Uterus (tissue), 2 donors: Measurements from ENCODE around the gene INPPL1.

Source experiments
- POLR2A ChIP-seq, 2 donors: fragments of 450-650 bp; IDR thresholded peaks; one replicate each; pipeline ENCODE4 v1.6.1; 2016; ENCODE audit warnings: antibody characterized with exemption in 2 of 2, mild to moderate bottlenecking in 1 of 2, moderate library complexity in 1 of 2
- TF ChIP-seq, protein P1 (sequence below), 4 experiments: fragments of 200-600 bp in 2 of 4; fragments of 450-650 bp in 2 of 4; sonication (generic) in 2 of 4; IDR thresholded peaks; one replicate each; pipeline ENCODE4 v1.5.1; 2016 to 2019; ENCODE audit warnings: antibody characterized with exemption in 4 of 4, mild to moderate bottlenecking in 2 of 4, moderate library complexity in 1 of 4

DNA sequence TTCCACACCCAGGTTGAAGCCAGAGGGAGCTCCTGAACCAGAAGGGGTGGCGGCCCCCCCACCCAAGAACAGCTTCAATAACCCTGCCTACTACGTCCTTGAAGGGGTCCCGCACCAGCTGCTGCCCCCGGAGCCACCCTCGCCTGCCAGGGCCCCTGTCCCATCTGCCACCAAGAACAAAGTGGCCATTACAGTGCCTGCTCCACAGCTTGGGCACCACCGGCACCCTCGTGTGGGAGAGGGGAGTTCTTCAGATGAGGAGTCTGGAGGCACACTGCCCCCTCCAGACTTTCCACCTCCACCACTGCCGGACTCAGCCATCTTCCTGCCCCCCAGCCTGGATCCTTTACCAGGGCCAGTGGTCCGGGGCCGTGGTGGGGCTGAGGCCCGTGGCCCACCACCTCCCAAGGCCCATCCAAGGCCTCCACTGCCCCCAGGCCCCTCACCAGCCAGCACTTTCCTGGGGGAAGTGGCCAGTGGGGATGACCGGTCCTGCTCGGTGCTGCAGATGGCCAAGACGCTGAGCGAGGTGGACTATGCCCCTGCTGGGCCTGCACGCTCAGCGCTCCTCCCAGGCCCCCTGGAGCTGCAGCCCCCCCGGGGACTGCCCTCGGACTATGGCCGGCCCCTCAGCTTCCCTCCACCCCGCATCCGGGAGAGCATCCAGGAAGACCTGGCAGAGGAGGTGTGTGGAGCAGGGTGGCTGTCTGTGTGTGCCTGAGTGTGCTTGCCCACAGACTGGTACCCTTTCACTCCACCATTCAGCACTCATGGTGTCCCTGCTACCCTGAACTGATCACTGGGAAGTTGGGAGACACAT lies 12.8 kb downstream of the INPPL1 start:
- TF ChIP-seq, protein P1, sequence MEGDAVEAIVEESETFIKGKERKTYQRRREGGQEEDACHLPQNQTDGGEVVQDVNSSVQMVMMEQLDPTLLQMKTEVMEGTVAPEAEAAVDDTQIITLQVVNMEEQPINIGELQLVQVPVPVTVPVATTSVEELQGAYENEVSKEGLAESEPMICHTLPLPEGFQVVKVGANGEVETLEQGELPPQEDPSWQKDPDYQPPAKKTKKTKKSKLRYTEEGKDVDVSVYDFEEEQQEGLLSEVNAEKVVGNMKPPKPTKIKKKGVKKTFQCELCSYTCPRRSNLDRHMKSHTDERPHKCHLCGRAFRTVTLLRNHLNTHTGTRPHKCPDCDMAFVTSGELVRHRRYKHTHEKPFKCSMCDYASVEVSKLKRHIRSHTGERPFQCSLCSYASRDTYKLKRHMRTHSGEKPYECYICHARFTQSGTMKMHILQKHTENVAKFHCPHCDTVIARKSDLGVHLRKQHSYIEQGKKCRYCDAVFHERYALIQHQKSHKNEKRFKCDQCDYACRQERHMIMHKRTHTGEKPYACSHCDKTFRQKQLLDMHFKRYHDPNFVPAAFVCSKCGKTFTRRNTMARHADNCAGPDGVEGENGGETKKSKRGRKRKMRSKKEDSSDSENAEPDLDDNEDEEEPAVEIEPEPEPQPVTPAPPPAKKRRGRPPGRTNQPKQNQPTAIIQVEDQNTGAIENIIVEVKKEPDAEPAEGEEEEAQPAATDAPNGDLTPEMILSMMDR (IDR thresholded peaks at IDR 0.05): no peak
- no peak for TF ChIP-seq POLR2A (IDR thresholded peaks at IDR 0.05)
